ENCODE data around the gene GATAD2A. TPM values are rescaled to one million over a fixed set of nuclear protein-coding genes. Genes with fewer than 3 reads are reported as not detected.

GATAD2A gene
- total RNA-seq, 1 donor from 2014 or later: 102 TPM

- H3K27me3 Mint-ChIP-seq: no peaks in the 10 kb centered on the region
- no peak overlapping the region for H3K4me3 Mint-ChIP-seq
- H3K27ac Mint-ChIP-seq: no peak overlapping the region
- peaks cover 7% of the 10 kb centered on the region for H3K36me3 Mint-ChIP-seq
- TF ChIP-seq CTCF (conservative IDR thresholded peaks at IDR 0.05): no peak
- no peak for DNase-seq (ENCODE audit: extremely low spot score, unreplicated experiment)
- H3K9me3 Mint-ChIP-seq: no peaks in the 10 kb centered on the region
- peaks cover 34% of the 10 kb centered on the region for H3K4me1 Mint-ChIP-seq (ENCODE audit: unreplicated experiment)
These were observed 22.5 kb downstream of the GATAD2A start for GRCh38 chr19:19427944-19428343.

DNA sequence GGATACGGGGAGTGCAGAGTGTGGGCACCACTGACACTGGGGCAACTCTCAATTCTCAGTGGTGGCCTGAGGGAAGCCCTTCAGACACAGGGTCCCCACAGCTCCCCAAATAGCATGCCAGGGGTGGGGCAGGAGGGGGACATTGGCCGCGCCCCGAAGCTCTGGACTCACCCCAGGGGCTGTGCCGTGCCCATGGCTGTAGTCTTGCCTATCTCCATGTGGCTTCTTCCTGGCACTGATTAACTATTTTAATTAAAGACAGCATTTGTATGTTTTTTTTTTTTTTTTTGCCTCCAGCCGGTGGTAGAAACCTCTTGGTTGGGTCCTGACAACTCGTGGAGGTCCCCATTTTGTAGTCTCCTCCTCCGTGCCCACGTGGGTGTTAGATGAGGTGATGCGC, 23.3 kb downstream of the GATAD2A start:
- no peak overlapping the region for H3K4me3 Mint-ChIP-seq
- H3K4me1 Mint-ChIP-seq (ENCODE audit: unreplicated experiment): peaks cover 39% of the 10 kb centered on the region
- TF ChIP-seq CTCF (conservative IDR thresholded peaks at IDR 0.05): no peak
- no peaks in the 10 kb centered on the region for H3K27me3 Mint-ChIP-seq
- H3K9me3 Mint-ChIP-seq: no peaks in the 10 kb centered on the region
- no peak overlapping the region for H3K27ac Mint-ChIP-seq
- H3K36me3 Mint-ChIP-seq: peaks cover 7% of the 10 kb centered on the region
- DNase-seq (ENCODE audit: extremely low spot score, unreplicated experiment): no peak

GRCh38 chr19:19429361-19429760, 23.9 kb downstream of the GATAD2A start:
- no peaks in the 10 kb centered on the region for H3K9me3 Mint-ChIP-seq
- H3K27ac Mint-ChIP-seq: no peak overlapping the region
- peaks cover 7% of the 10 kb centered on the region for H3K36me3 Mint-ChIP-seq
- no peaks in the 10 kb centered on the region for H3K27me3 Mint-ChIP-seq
- H3K4me3 Mint-ChIP-seq: no peak overlapping the region
- DNase-seq (ENCODE audit: extremely low spot score, unreplicated experiment): no peak
- H3K4me1 Mint-ChIP-seq (ENCODE audit: unreplicated experiment): peaks cover 39% of the 10 kb centered on the region
- TF ChIP-seq CTCF (conservative IDR thresholded peaks at IDR 0.05): no peak

- DNase-seq (ENCODE audit: extremely low spot score, unreplicated experiment): no peak
- no peak for TF ChIP-seq CTCF (conservative IDR thresholded peaks at IDR 0.05)
- H3K27ac Mint-ChIP-seq: no peak overlapping the region
These were observed 27.3 kb downstream of the GATAD2A start for GRCh38 chr19:19432732-19433131.

GRCh38 chr19:19433666-19434213, 28.3 kb downstream of the GATAD2A start:
- Mint-ChIP-seq H3K9me3 (no peaks in the 10 kb centered on the region), H3K36me3 (peaks cover 4% of the 10 kb centered on the region), H3K4me3 (no peak overlapping the region), H3K4me1 (ENCODE audit: unreplicated experiment) (peaks cover 40% of the 10 kb centered on the region), H3K27ac (no peak overlapping the region), H3K27me3 (no peaks in the 10 kb centered on the region)
- no peak for TF ChIP-seq CTCF (conservative IDR thresholded peaks at IDR 0.05)
- DNase-seq (ENCODE audit: extremely low spot score, unreplicated experiment): no peak

More at GRCh38 chr19:19432732-19433131, 27.3 kb downstream of the GATAD2A start:
- peaks cover 40% of the 10 kb centered on the region for H3K4me1 Mint-ChIP-seq (ENCODE audit: unreplicated experiment)
- H3K4me3 Mint-ChIP-seq: no peak overlapping the region
- no peaks in the 10 kb centered on the region for H3K9me3 Mint-ChIP-seq
- no peaks in the 10 kb centered on the region for H3K27me3 Mint-ChIP-seq
- H3K36me3 Mint-ChIP-seq: peaks cover 7% of the 10 kb centered on the region

Data from type B pancreatic cell (in vitro differentiated cells).